Subcutaneous abdominal adipose tissue (tissue), 5 donors: ENCODE data around the gene ADARB2.

ENCODE experiments used
- H3K27ac ChIP-seq: one replicate; pipeline ENCODE4 v1.7.0; 2013; ENCODE audit warnings: low read depth, mild to moderate bottlenecking, inconsistent platforms, low read length, moderate library complexity
- H3K27me3 ChIP-seq, 5 donors: one replicate each; pipeline ENCODE4 v1.7.0; 2013; ENCODE audit warnings: low read length in 5 of 5, inconsistent platforms in 1 of 5; ENCODE audit not compliant: control insufficient read depth in 5 of 5, insufficient read depth in 4 of 5
- H3K36me3 ChIP-seq, 5 donors: one replicate each; pipeline ENCODE4 v1.7.0; 2013; ENCODE audit warnings: low read length in 5 of 5; ENCODE audit not compliant: control insufficient read depth in 5 of 5, insufficient read depth in 5 of 5
- H3K4me1 ChIP-seq, 5 donors: one replicate each; pipeline ENCODE4 v1.7.0; 2013; ENCODE audit warnings: low read length in 5 of 5, mild to moderate bottlenecking in 3 of 5, moderate library complexity in 1 of 5; ENCODE audit not compliant: control insufficient read depth in 5 of 5, insufficient read depth in 5 of 5
- H3K4me3 ChIP-seq, 5 donors: one replicate each; pipeline ENCODE4 v1.7.0; 2013; ENCODE audit warnings: low read length in 5 of 5, low read depth in 1 of 5
- H3K9ac ChIP-seq, 5 donors: one replicate each; pipeline ENCODE4 v1.7.0; 2013; ENCODE audit warnings: low read length in 5 of 5, mild to moderate bottlenecking in 4 of 5, moderate library complexity in 3 of 5
- H3K9me3 ChIP-seq, 5 donors: one replicate each; pipeline ENCODE4 v1.7.0; 2013; ENCODE audit warnings: low read length in 5 of 5; ENCODE audit not compliant: control insufficient read depth in 5 of 5
- donor health status: healthy.
- donor health status: healthy.
- donor health status: healthy.
- donor health status: healthy.
- donor health status: healthy.

The ADARB2 gene

GRCh38 chr10:1212571-1213141, 524.7 kb downstream of the ADARB2 start:
- Histone ChIP-seq H3K27me3 (peaks cover 0 to 8% (median 2%) of the 10 kb centered on the region in 5 donors), H3K9ac (no peak overlapping the region), H3K4me1 (no peaks in the 10 kb centered on the region), H3K36me3 (no peaks in the 10 kb centered on the region), H3K9me3 (peaks cover 0 to 2% (median 0%) of the 10 kb centered on the region in 5 donors), H3K4me3 (no peak overlapping the region), H3K27ac (no peak overlapping the region)

- no peaks in the 10 kb centered on the region for H3K36me3 ChIP-seq
- H3K9ac ChIP-seq = no peak overlapping the region
- no peak overlapping the region for H3K27ac ChIP-seq
Observed at GRCh38 chr10:1211844-1212570, 525.3 kb downstream of the ADARB2 start.

GRCh38 chr10:1210667-1211066, 526.7 kb downstream of the ADARB2 start:
- Histone ChIP-seq H3K9ac (no peak overlapping the region), H3K36me3 (no peaks in the 10 kb centered on the region), H3K27me3 (peaks cover 0 to 8% (median 2%) of the 10 kb centered on the region in 5 donors), H3K4me1 (no peaks in the 10 kb centered on the region), H3K4me3 (no peak overlapping the region), H3K27ac (no peak overlapping the region), H3K9me3 (no peaks in the 10 kb centered on the region)

More at GRCh38 chr10:1211844-1212570, 525.3 kb downstream of the ADARB2 start:
- H3K27me3 ChIP-seq = peaks cover 0 to 8% (median 2%) of the 10 kb centered on the region in 5 donors
- H3K4me1 ChIP-seq = no peaks in the 10 kb centered on the region
- H3K4me3 ChIP-seq = no peak overlapping the region
- H3K9me3 ChIP-seq = peaks cover 0 to 2% (median 0%) of the 10 kb centered on the region in 5 donors

DNA sequence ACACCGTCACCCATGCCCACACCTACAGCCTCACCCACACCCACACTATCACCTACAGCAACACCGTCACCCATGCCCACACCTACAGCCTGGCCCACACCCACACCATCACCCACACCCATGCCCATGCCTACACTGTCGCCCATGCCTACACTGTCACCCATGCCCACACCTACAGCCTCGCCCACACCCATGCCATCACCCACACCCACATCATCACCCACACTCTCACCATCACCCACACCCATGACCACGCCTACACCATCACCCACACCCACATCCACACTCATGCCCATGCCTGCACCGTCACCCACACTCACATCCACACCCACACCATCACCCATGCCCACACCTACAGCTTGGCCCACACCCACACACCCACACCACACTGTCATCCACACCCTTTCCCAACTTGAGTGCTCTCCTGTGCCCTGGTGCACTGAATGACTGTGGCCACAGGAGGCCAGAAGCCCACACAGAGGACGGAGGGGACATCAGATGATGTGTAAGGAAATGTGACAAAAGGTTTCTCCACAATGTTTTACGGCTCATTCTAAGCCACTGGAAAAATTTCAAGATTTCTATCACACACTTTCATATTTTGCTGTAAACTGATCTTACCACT, 527.9 kb downstream of the ADARB2 start:
- H3K4me3 ChIP-seq = no peak overlapping the region
- no peak overlapping the region for H3K27ac ChIP-seq
- no peaks in the 10 kb centered on the region for H3K9me3 ChIP-seq

DNA sequence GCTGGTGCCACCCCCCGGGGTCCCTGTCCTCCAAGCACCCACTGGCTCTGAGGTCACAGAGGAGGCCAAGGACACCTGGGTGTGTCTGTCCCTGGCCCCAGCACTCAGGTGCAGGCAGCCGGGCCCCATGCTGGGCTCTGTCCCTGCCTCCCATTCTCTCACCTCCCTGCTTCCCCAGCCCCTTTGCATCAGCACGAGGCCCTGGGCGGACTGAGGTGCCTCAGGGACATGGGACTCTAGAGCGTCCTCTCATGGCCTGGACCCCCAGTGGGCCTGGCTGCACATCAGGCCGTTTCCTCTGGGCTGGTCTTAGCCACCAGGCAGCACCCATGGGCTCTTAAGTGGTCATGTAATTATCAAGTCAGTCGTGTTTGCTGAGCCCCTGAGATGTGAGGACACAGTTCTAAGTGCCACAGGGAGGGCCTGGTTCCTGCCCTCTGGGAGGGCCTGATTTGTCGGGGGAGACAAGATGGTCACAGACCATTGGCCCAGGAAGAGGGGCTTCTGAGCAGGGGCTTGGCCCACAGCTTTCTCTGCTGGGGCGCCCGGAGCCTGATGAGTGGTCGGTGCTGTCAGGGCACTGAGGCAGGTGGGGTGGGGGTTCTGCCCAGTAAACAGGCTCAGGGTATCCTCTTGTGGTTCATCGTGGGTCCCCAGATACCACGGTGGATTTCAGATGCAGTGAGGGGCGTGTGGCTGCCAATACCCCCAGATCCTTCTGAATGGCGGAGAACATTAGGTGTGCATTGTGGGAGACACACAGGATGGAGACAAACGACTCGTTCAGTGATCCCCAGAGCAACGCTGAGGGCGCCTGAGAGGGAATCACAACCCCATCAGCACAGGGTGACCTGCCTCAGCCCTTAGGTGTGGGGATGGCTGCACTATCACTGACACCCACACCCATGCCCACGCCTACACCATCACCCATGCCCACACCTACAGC, 528.7 kb downstream of the ADARB2 start:
- H3K27ac ChIP-seq = no peak overlapping the region
- H3K4me1 ChIP-seq = no peaks in the 10 kb centered on the region
- no peak overlapping the region for H3K4me3 ChIP-seq
- H3K36me3 ChIP-seq = no peaks in the 10 kb centered on the region
- H3K9me3 ChIP-seq = no peaks in the 10 kb centered on the region
- H3K27me3 ChIP-seq = peaks cover 0 to 6% (median 2%) of the 10 kb centered on the region in 5 donors
- H3K9ac ChIP-seq = no peak overlapping the region

More for the DNA sequence above, 527.9 kb downstream of the ADARB2 start:
- H3K27me3 ChIP-seq = peaks cover 0 to 8% (median 2%) of the 10 kb centered on the region in 5 donors
- H3K4me1 ChIP-seq = no peaks in the 10 kb centered on the region
- H3K9ac ChIP-seq = no peak overlapping the region
- no peaks in the 10 kb centered on the region for H3K36me3 ChIP-seq

DNA sequence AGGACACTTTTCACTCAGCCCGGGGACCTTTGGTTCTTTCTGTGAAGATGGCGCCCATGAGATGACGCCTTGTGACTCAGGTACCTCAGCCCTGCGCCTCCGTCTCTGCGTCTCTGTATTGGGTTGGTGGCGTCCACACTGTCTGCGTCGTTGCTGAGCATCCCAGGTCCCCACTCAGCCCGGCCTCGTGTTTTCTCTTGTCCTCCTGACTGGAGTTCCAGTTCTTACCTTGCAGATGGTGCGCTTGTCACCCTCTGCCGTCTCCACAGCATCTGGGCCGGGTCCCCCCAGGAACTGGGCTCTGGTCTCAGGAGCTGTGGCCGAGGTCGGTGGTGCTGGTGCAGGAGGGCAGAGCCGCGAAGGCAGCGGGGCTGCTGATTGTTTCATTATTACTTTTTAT, 530.7 kb downstream of the ADARB2 start:
- Histone ChIP-seq H3K27me3 (peaks cover 0 to 6% (median 2%) of the 10 kb centered on the region in 5 donors), H3K9me3 (no peaks in the 10 kb centered on the region), H3K4me3 (no peak overlapping the region), H3K27ac (no peak overlapping the region), H3K36me3 (no peaks in the 10 kb centered on the region), H3K9ac (no peak overlapping the region), H3K4me1 (no peaks in the 10 kb centered on the region)

DNA sequence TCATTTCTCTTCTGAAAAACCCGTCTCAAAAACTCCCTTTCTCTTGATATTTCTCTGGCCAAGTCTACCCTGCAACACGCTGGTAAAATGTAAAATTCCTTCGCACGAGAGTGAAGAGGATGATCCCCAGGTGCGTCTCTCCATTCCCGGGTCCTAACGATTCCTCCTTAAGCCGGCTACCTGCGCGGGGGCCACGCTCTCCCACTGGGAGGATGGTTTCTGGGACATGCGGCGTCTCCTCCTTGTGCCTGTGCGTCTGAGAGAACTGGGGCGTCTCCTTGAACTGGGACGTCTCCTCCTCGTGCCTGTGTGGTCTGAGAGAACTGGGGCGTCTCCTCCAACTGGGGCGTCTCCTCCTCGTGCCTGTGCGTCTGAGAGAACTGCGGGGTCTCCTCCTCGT, 531.2 kb downstream of the ADARB2 start:
- H3K9ac ChIP-seq = no peak overlapping the region
- no peak overlapping the region for H3K4me3 ChIP-seq
- no peak overlapping the region for H3K27ac ChIP-seq
- no peaks in the 10 kb centered on the region for H3K4me1 ChIP-seq
- no peaks in the 10 kb centered on the region for H3K9me3 ChIP-seq
- peaks cover 0 to 6% (median 2%) of the 10 kb centered on the region in 5 donors for H3K27me3 ChIP-seq
- H3K36me3 ChIP-seq = no peaks in the 10 kb centered on the region

- no peak overlapping the region for H3K27ac ChIP-seq
- H3K9ac ChIP-seq = no peak overlapping the region
- H3K9me3 ChIP-seq = no peaks in the 10 kb centered on the region
- H3K4me1 ChIP-seq = no peaks in the 10 kb centered on the region
- no peaks in the 10 kb centered on the region for H3K36me3 ChIP-seq
- peaks cover 0 to 6% (median 2%) of the 10 kb centered on the region in 5 donors for H3K27me3 ChIP-seq
- H3K4me3 ChIP-seq = no peak overlapping the region
Observed at GRCh38 chr10:1205450-1206030, 531.8 kb downstream of the ADARB2 start.

GRCh38 chr10:1204434-1205326, 532.6 kb downstream of the ADARB2 start:
- Histone ChIP-seq H3K4me1 (no peaks in the 10 kb centered on the region), H3K9ac (no peak overlapping the region), H3K27ac (no peak overlapping the region), H3K4me3 (no peak overlapping the region), H3K36me3 (no peaks in the 10 kb centered on the region), H3K9me3 (no peaks in the 10 kb centered on the region), H3K27me3 (peaks cover 0 to 10% (median 2%) of the 10 kb centered on the region in 5 donors)
